ENCODE measurements around the gene MCF2L.

The MCF2L gene

DNA sequence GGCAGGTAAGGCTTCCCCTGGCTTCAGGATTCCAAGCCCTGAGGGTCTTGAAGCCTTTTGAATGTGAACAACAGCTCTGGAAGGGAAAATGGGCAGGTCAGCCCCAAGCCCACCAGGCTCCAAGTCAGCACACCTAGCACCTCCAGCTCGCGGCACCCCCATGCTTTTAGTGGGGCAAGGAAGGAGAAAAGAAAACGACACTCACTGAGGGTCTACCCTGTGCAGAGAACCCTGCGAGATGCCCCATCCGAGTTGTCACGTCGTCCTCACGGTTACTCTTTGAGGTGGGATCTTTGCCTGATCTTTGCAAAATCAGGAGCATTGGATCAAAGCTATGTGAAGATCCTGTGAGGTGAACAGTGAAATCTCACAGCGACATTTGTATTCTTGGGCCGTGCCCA lies 147.9 kb downstream of the MCF2L start:
- no peak for DNase-seq

DNA sequence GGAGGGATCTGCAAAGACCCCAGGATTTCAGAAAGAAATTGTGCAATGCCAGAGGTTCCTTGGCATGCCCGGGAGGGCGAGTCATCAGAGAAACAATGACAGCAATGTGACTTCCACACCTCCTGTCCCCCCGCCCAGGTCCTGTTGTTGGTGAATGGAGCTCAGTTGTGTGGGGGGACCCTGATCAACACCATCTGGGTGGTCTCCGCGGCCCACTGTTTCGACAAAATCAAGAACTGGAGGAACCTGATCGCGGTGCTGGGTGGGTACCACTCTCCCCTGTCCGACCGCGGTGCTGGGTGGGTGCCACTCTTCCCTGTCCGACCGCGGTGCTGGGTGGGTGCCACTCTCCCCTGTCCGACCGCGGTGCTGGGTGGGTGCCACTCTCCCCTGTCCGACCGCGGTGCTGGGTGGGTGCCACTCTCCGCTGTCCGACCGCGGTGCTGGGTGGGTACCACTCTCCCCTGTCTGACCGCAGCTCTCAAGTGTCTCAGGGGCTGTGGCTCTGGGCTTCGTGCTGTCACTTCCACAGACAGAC lies 148.4 kb downstream of the MCF2L start:
- DNase-seq, result no peak

DNA sequence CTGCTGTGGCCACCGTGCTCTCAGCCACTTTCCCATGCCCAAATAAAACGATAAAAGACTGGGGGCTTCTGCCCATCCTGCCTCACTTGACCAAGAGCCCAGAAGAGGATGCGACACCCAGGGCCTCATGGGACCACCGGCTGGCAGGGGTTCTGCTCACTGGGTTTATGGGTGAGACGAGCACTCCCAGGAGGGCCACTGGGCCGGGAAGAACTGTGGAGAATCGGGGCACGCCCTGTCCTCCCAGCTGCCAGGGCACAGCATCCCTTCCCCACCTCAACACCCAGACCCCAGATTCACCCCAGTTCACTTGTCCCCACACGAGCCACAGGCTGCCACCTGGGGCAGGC lies 148.9 kb downstream of the MCF2L start:
- DNase-seq, result no peak

DNA sequence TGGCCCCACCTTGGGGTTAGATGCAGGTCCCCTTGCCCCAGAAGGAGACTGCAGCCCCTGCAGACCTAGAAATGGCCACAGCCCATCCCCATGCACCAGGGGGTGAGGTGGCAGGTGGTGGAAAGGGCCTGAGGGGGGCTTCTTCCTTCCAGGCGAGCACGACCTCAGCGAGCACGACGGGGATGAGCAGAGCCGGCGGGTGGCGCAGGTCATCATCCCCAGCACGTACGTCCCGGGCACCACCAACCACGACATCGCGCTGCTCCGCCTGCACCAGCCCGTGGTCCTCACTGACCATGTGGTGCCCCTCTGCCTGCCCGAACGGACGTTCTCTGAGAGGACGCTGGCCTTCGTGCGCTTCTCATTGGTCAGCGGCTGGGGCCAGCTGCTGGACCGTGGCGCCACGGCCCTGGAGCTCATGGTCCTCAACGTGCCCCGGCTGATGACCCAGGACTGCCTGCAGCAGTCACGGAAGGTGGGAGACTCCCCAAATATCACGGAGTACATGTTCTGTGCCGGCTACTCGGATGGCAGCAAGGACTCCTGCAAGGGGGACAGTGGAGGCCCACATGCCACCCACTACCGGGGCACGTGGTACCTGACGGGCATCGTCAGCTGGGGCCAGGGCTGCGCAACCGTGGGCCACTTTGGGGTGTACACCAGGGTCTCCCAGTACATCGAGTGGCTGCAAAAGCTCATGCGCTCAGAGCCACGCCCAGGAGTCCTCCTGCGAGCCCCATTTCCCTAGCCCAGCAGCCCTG lies 149.4 kb downstream of the MCF2L start:
- DNase-seq, result no peak

DNA sequence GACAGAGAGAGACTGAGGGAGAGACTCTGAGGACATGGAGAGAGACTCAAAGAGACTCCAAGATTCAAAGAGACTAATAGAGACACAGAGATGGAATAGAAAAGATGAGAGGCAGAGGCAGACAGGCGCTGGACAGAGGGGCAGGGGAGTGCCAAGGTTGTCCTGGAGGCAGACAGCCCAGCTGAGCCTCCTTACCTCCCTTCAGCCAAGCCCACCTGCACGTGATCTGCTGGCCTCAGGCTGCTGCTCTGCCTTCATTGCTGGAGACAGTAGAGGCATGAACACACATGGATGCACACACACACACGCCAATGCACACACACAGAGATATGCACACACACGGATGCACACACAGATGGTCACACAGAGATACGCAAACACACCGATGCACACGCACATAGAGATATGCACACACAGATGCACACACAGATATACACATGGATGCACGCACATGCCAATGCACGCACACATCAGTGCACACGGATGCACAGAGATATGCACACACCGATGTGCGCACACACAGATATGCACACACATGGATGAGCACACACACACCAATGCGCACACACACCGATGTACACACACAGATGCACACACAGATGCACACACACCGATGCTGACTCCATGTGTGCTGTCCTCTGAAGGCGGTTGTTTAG lies 150.3 kb downstream of the MCF2L start:
- no peak for DNase-seq

DNA sequence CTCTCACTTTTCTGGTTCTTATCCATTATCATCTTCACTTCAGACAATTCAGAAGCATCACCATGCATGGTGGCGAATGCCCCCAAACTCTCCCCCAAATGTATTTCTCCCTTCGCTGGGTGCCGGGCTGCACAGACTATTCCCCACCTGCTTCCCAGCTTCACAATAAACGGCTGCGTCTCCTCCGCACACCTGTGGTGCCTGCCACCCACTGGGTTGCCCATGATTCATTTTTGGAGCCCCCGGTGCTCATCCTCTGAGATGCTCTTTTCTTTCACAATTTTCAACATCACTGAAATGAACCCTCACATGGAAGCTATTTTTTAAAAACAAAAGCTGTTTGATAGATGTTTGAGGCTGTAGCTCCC lies 150.8 kb downstream of the MCF2L start:
- no peak for DNase-seq

DNA sequence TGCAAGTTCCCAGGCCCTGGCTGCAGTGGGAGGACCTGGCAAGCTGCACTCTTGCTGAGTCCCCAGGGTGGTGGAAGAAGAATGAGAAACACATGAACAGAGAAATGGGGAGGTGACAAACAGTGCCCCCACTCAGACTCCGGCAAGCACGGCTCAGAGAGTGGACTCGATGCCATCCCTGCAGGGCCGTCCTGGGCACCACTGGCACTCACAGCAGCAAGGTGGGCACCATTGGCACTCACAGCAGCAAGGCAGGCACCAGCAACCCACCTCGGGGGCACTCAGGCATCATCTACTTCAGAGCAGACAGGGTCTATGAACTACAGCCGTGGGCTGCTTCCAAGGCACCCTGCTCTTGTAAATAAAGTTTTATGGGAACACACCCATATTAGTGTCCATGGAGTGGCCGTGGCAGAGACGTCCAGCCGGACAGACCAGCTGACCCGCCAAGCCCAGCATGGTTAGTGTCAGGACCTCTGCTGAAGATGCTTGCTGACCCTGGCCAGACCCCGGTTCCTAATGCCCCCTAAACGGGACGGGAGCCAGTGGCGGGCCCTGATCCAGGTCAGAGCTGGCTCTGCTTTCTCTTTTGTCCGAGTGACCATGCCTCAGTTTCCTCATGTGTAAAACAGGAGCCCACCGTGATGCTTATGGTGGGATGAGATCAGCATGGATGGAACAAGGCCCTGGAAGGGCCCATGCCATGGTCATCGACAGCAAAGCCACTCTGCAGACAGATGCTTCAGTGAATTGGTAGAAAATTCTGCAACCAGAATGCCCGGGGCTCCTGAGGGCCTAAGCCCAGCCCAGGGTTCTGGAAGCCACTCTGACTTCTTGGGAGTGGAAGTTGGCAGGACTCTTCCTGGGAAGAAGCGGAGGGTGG lies 151.5 kb downstream of the MCF2L start:
- DNase-seq, result no peak

DNA sequence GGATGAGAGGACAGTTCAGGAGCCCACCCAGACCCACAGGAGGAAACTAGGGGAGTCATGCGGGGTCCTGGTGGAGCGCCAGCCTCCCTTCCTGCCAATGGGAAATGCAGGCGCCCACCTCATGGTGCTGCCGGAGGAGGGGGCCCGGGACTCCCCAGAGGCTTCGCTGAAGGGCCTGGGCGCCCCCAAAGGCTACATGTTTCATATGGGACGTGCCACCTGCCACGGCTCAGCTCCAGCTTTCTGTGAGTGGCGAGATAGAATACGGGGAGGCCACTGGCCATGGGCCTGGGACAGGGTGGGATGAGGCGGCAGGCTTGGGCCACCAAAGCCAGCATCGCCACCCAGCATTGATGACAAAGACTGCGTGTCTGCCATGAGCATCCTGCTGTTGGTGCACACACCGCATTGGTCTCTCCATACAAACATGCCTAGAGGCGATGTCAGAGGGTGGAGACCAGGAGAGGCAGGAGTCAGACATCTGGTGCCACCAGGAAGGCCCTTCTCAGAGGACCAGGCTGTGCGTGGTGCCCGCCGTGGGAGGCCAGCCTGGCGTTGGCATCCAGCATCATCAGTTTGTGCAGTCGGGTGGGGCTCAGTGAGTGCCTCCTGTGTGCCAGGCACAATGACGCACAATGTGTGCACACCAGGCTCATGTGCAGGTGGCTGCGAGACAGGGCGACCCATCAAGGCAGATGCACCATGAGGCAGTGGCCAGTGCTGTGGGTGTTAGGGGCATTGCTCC lies 152.3 kb downstream of the MCF2L start:
- DNase-seq, result no peak

DNA sequence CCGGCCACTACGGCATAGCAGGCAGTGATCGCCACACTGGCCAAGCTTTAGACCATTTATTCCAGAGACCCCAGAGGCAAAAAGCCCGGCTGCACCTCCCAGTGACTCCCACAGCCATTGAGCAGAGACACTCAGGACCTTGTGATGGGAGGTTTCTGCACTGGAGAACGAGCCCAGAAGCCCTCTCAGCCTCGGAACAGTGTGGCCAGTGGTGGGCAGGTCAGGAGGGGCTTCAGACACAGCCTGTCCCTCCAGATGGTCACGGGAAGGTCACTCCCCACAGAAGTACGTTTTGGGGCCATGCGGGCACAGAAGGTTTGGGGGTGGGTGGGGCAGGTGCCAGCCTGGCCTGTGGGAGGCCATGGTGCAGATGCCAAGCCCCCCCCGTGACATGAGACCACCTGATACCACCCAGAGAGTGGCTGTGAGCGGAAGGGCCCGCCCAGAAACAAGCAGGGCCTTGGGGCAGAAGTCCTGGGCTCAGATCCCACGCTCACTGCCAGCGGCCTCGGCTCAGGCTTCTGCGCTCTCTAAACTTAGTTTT lies 153.0 kb downstream of the MCF2L start:
- DNase-seq, result no peak

DNA sequence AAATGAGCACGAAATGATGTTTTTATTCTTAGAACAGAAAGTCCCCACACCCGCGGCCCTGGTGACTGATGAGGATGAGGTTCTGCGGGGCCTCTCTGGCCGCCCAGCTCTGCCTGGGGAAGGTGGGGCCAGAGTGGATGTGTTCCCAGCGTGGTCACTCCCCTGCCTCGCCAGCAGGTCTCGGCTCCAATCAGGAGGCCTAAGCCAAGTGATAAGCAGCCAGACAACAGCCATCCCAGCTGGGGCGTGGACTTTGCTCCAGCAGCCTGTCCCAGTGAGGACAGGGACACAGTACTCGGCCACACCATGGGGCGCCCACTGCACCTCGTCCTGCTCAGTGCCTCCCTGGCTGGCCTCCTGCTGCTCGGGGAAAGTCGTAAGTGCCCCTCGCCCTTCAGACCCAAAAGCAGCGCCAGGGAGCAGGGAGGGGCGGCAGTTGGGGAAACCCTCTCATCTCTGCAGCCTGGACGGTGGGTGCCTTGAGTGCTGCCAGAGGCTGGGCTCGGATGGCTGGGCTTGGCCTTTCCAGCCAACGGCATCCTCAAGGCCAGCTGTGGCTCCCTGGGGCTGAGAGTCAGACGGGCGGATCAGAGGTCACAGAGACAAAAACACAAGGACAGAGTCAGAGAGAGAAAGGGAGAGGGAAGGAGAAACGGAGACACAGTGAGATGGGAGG lies 153.7 kb downstream of the MCF2L start, which contains the start of gene F10:
Gene F10, plus strand, starts transcription at position 250 of the 676 bp plus-strand sequence. Its CDS starts 57 bp downstream, at position 307.
- no peak for DNase-seq

DNA sequence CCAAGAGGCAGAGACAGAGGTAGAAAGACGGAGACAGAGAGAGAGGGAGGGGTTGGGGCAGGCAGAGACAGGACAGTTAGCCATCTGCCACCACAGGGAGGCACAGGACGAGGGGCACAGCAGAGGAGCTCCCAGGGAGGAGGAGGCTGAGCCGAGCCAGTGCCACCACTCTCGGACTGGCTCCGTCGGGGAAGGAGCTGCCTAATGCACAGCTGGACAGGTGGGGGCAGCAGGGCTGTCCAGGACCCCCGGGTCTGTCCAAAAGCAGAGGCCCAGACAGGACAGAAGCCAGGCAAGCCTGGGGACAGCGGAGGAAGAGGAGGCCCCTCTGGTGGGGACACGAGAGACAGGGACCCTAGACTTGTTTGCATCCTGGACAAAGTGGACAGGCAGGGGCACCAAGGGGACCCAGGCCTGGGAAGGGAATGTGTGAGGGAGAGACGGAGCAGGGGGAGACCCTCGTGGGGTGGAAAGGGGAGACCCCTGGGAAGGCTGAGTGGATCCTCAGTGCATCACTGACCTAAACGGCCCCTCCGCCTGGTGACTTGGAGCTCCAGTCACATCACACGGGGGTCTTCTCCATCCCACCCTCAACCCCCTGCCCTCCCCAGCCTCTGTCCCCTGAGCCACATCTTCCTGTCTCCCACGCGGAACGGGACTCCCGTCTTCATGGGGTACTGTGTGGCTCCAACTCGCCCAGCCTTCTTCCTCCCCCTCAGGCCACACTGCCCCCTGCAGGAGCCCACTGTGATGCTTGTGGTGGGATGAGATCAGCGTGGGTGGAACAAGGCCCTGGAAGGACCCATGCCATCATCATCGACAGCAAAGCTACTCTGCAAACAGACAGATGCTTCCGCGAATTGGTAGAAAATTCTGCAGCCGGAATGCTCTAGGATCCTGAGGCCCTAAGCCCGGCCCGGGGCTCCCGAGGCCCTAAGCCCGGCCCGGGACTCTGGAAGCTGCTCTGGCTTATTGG lies 154.5 kb downstream of the MCF2L start:
- DNase-seq, result no peak

DNA sequence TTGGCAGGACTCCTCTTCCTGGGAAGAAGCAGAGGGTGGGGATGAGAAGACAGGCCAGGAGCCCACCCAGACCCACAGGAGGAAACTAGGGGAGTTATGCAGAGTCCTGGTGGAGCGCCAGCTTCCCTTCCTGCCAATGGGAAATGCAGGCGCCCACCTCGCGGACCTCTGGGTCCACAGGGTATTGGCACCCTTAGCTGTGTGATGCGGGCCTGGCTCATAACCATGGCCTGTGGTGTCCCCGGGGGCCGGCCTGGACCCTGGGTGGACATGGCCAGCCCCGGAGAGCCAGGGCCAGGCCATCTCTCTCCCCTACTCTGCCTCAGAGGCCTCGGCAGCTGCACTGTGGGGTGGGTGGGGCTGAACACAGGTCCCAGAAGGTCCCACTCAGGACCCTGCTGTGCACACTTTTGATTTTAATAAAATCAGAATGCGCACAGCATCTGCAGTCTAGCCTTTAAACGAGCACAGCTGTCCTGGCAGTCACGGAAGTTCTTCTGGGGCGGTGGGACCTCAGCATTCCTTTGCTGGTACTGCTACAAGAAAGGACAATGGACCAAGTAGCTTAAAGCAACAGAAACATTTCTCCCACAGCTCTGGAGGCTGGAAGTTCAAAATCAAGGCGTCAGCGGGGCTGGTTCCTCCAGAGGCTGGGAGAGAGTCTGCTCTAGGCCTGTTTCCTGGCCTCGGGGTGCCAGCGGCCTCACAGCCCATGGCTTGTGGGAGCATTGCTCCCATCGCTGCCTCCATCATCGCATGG lies 155.4 kb downstream of the MCF2L start:
- no peak for DNase-seq

DNA sequence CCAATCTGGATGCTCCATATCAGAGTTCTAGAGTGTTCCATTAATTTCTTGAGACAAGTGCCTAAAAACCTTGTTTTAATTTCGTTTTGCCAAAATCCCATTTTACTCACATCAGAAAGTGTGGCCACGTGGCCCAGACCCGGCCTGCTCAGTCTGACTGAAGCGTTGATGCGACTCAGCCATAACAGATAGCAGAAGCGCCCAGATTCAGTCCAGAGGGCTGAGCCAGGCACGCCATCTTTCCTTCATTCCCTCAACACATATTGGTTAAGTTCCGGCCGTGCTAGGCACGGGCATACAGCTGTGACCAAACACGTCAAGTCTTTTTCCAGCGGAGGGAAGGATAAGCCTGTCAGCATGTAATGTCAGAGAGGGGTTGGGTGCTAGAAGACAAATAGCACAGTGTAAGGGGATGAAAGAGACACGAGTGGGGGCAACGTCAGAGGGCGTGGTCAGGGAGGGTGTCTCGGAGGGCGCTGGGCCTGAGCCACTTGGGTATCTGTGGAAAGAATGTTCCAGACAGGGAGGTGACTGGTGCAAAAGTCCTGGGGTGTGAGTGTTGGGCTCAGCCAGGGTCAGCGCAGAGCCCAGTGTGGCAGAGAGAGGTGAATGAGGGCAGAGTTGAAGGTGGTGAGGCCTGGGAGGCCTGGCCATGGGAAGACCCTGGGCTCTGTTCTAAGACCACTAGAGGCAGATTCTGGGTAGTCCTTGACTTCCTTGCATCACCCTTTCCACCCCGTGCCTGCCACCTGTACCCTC lies 156.7 kb downstream of the MCF2L start:
- no peak for DNase-seq

DNA sequence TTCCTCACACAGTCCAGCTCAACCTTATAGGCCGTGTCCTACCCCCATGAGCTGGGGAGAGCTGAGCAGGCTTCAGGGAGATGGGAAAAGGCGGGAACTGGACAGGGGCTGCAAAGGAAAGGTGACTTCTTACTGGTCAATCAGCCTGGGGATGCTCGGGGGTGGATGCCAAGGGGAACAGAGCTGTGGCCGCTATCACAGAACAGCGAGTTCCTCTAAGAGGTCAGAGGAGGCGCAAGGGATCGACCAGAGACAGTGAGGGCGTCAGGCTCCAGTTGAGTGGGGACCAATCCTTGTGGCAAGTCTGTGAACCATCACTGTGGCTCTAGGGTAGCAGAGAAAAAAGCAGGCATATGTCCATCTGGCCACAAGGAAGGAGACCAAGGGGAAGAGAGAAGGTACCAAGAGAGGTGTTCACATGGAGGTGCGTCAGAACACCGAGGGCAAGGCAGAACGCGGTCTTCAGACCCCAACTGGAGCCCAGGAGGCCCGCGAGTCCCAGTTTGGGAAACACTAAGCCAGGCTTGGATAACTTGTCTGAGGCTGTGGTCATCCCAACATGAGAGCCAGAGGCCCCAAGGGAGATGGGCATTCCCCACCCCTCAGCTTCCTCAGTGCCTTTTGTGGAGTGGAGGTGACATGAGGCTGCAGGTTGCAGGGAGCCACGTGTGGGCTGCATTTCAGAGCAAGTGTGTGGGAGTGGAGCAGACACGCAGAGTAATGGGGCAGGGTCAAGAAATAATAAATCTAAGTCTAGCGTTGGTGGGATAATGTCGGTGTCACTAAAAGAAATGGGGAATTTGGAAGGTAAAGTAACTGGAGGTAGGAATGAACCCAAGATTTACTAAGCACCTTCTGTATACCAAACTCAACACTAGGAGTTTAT lies 157.5 kb downstream of the MCF2L start:
- DNase-seq, result no peak

DNA sequence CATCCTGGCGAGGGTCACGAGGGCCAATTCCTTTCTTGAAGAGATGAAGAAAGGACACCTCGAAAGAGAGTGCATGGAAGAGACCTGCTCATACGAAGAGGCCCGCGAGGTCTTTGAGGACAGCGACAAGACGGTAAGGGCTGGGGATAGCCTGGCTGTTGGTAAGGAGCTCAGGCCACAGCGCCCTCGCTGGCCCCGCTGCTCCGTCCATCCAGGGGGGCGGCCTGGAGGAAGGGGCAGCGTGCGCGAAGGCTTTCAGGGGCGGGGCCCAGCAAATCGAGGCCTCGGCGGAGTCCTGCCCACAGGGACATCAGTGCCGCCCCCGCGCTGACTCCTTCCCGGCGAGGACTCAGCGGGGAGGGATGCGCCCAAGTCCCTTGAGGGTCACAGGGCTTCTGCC lies 160.5 kb downstream of the MCF2L start:
- no peak for DNase-seq

DNA sequence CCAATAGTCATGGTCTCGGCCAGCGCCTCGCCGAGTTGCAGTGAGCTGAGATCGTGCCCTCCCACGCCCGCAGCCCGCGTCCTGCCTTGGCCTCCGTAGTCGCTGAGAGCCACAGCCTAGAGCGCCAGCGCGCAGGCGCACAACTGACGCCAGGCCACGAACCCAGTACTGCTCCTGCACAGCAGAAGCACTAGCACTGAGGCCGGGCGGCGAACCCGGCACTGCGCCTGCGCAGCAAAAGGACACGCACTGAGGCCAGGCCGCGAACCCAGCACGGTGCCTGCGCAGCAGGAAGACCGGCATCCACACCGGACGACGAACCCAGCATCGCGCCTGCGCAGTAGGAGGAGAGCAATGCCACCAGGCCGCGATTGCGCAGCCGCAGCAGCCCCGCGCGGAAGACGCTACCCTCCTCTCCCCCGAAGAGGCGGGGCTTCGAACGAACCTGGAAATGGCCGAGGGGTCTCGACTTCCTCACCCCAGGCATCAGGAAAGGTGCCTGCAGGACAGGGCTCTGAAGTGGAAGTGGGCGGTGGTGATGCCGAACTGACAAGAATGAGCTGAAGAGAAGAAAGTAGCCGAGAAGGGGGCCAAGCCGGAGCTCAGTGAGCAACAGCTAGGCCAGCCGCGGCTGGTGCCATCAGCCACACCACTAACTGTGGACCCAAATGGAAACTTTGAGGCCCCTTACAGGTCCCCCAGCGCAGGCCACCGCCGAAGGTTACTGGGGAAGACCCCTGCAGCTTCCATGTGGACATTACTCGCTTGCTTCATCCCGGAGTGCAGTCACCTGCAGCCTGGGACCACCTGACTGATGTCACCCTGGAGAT lies 161.1 kb downstream of the MCF2L start:
- peak; percentile 4 for DNase-seq

DNA sequence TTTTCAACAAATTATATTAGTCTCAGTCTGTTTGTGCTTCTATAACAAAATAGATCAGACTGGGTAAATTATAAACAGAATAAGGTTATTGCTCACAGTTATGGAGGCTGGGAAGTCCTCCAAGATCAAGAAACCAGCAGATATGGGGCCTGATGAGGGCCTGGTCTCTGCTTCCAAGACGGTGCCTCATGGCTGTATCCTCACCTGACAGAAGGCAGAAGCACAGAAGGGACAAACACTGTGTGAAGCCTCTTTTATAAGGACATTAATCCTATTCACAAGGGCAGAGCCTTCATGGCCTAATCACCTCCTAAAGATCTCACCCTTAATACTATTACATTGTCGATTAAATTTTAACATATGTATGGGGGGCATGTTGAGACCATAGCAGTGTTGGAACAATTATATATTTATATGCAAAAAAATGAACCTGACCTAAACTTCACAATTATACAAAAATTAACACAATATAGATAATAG lies 166.3 kb downstream of the MCF2L start:
- DNase-seq, result no peak

Measured in fibroblast of skin of abdomen (primary cell).